PC-9 (cell line): Measurements from ENCODE around the gene KCNAB2. TPM values are rescaled to one million over a fixed set of nuclear protein-coding genes. Genes with fewer than 3 reads are reported as not detected.

Source experiments
- BruUV-seq: library from RNA; stranded (reverse); fragments of 400-500 nt; replicated peaks from 2 replicates; lab custom pipeline; 2021; lab: Mats Ljungman, UMichigan
- CTCF ChIA-PET: fragments of 300-600 bp; sonication (Branson Sonifier 250); formaldehyde crosslinking; loops from one replicate; lab custom pipeline; 2022; ENCODE audit warnings: antibody characterized with exemption; lab: Charles Lee
- POLR2A ChIA-PET: fragments of 300-600 bp; sonication (Branson Sonifier 250); formaldehyde crosslinking; loops from one replicate; lab custom pipeline; 2022; ENCODE audit warnings: antibody characterized with exemption; ENCODE audit not compliant: unreplicated experiment; lab: Charles Lee
- DNase-seq, 2 experiments: peaks; one replicate each; pipeline versions ENCODE4 v3.0.0 to v3.0.0-alpha.2; 2015 to 2022; ENCODE audit warnings: mixed read lengths in 1 of 2
- H2AFZ ChIP-seq: fragments of 200-600 bp; sonication (generic); 2 replicates; pipeline ENCODE4 v1.8.1; 2017; ENCODE audit warnings: antibody characterized with exemption
- H3F3A ChIP-seq: fragments of 200-600 bp; sonication (generic); 2 replicates; pipeline ENCODE4 v1.8.1; 2017; ENCODE audit warnings: antibody characterized with exemption, mild to moderate bottlenecking, low read depth; ENCODE audit not compliant: insufficient read depth
- H3K27ac ChIP-seq: fragments of 200-600 bp; sonication (generic); 2 replicates; pipeline ENCODE4 v1.6.1; 2016; ENCODE audit warnings: mixed run types
- H3K27me3 ChIP-seq: fragments of 200-600 bp; sonication (generic); 2 replicates; pipeline ENCODE4 v1.6.1; 2016; ENCODE audit warnings: low read depth, mixed run types; ENCODE audit not compliant: insufficient read depth
- H3K36me3 ChIP-seq: fragments of 200-600 bp; sonication (generic); 2 replicates; pipeline ENCODE4 v1.6.1; 2016; ENCODE audit warnings: low read depth, mixed run types
- H3K4me1 ChIP-seq: fragments of 200-600 bp; sonication (generic); replicated peaks from 2 replicates; pipeline ENCODE4 v1.6.1; 2016; ENCODE audit warnings: mixed run types; ENCODE audit not compliant: insufficient read depth
- H3K4me2 ChIP-seq: fragments of 200-600 bp; sonication (generic); 2 replicates; pipeline ENCODE4 v1.6.1; 2017; ENCODE audit warnings: mixed run types
- H3K4me3 ChIP-seq: fragments of 200-600 bp; sonication (generic); 2 replicates; pipeline ENCODE4 v1.6.1; 2016; ENCODE audit warnings: mixed run types
- H3K79me2 ChIP-seq: fragments of 200-600 bp; sonication (generic); 2 replicates; pipeline ENCODE4 v1.6.1; 2017; ENCODE audit warnings: low read depth, mixed run types
- H3K9me2 ChIP-seq: fragments of 200-600 bp; sonication (generic); 2 replicates; pipeline ENCODE4 v1.8.1; 2017; ENCODE audit warnings: mild to moderate bottlenecking; ENCODE audit not compliant: insufficient read depth
- H3K9me3 ChIP-seq: fragments of 200-600 bp; sonication (generic); 2 replicates; pipeline ENCODE4 v1.8.1; 2016; ENCODE audit warnings: low read depth; ENCODE audit not compliant: insufficient read depth
- H4K20me1 ChIP-seq: fragments of 200-600 bp; sonication (generic); 2 replicates; pipeline ENCODE4 v1.8.1; 2017; ENCODE audit not compliant: insufficient read depth
- CTCF ChIP-seq: fragments of 200-600 bp; sonication (generic); conservative IDR thresholded peaks from 2 replicates; pipeline ENCODE4 v1.6.1; 2017; ENCODE audit warnings: mixed run types, antibody characterized with exemption, mild to moderate bottlenecking, moderate library complexity
- EZH2 ChIP-seq: fragments of 200-600 bp; sonication (generic); IDR thresholded peaks from 2 replicates; pipeline ENCODE4 v1.8.0; 2017; ENCODE audit warnings: antibody characterized with exemption, low read depth
- intact Hi-C: fragments of 100-400 bp; cut with micrococcal nuclease; formaldehyde crosslinking; loops from one replicate; pipeline ENCODE4 v1.10.0; 2022; ENCODE audit not compliant: unreplicated experiment
- total RNA-seq: library from RNA; stranded (reverse); gene quantifications from 2 replicates; pipeline ENCODE4 v1.2.3, GENCODE V29; 2021

KCNAB2 gene
- total RNA-seq, 1 experiment from 2014 or later, result 19.6 TPM

GRCh38 chr1:6068932-6069331, 23.2 kb downstream of the KCNAB2 start:
- CTCF ChIA-PET, result no interaction called here
- H3K27ac ChIP-seq, result no peak overlapping the region
- H3K36me3 ChIP-seq, result no peaks in the 10 kb centered on the region
- no peaks in the 10 kb centered on the region for H3K9me3 ChIP-seq
- no peaks in the 10 kb centered on the region for H3K4me1 ChIP-seq
- no peak overlapping the region for H2AFZ ChIP-seq
- no peaks in the 10 kb centered on the region for H4K20me1 ChIP-seq
- intact Hi-C loops, result no loop called here
- H3F3A ChIP-seq, result no peaks in the 10 kb centered on the region
- H3K4me2 ChIP-seq, result no peak overlapping the region
- no peaks in the 10 kb centered on the region for H3K9me2 ChIP-seq
- no TSS peak for BruUV-seq
- no peaks in the 10 kb centered on the region for H3K27me3 ChIP-seq
- no peak for TF ChIP-seq EZH2
- TF ChIP-seq CTCF, result no peak
- no peak for DNase-seq
- POLR2A ChIA-PET, result no interaction called here
- H3K79me2 ChIP-seq, result no peaks in the 10 kb centered on the region
- no peak overlapping the region for H3K4me3 ChIP-seq

GRCh38 chr1:6069573-6069972, 23.9 kb downstream of the KCNAB2 start:
- no peaks in the 10 kb centered on the region for H3K9me2 ChIP-seq
- H3K36me3 ChIP-seq, result no peaks in the 10 kb centered on the region
- no peaks in the 10 kb centered on the region for H3K9me3 ChIP-seq
- BruUV-seq, result no TSS peak
- ChIA-PET POLR2A (no interaction called here), CTCF (no interaction called here)
- no peaks in the 10 kb centered on the region for H3F3A ChIP-seq
- no peaks in the 10 kb centered on the region for H4K20me1 ChIP-seq
- TF ChIP-seq CTCF (no peak), EZH2 (no peak)
- no peak overlapping the region for H3K27ac ChIP-seq
- no peak overlapping the region for H3K4me3 ChIP-seq
- no peaks in the 10 kb centered on the region for H3K79me2 ChIP-seq
- DNase-seq, result no peak
- H2AFZ ChIP-seq, result no peak overlapping the region
- H3K4me2 ChIP-seq, result no peak overlapping the region
- no peaks in the 10 kb centered on the region for H3K27me3 ChIP-seq
- intact Hi-C loops, result no loop called here
- no peaks in the 10 kb centered on the region for H3K4me1 ChIP-seq

- POLR2A ChIA-PET, result no interaction called here
- no peaks in the 10 kb centered on the region for H3K4me1 ChIP-seq
- no peaks in the 10 kb centered on the region for H3K79me2 ChIP-seq
- H3K4me3 ChIP-seq, result no peak overlapping the region
- intact Hi-C loops, result no loop called here
- H3K9me3 ChIP-seq, result no peaks in the 10 kb centered on the region
- H3F3A ChIP-seq, result no peaks in the 10 kb centered on the region
- no peaks in the 10 kb centered on the region for H3K36me3 ChIP-seq
- H3K27me3 ChIP-seq, result no peaks in the 10 kb centered on the region
- no peak for DNase-seq
- H3K27ac ChIP-seq, result no peak overlapping the region
- H3K4me2 ChIP-seq, result no peak overlapping the region
- CTCF ChIA-PET, result no interaction called here
- no peaks in the 10 kb centered on the region for H3K9me2 ChIP-seq
- BruUV-seq, result no TSS peak
- no peak for TF ChIP-seq CTCF
- TF ChIP-seq EZH2, result no peak
- H2AFZ ChIP-seq, result no peak overlapping the region
- no peaks in the 10 kb centered on the region for H4K20me1 ChIP-seq
Measured at GRCh38 chr1:6070450-6070974, 24.8 kb downstream of the KCNAB2 start.
